Sigmoid colon (tissue), 7 donors: ENCODE results near the gene ANKRD33. TPM values are rescaled to one million over a fixed set of nuclear protein-coding genes. Genes with fewer than 3 reads are reported as not detected.

Source experiments
- DNase-seq: peaks from one replicate; pipeline ENCODE4 v3.0.0-alpha.2; 2019
- H3K27ac ChIP-seq, 4 donors: fragments of 200-600 bp; sonication (generic); one replicate each; pipeline ENCODE4 v1.5.1; 2016 to 2019; ENCODE audit warnings: mild to moderate bottlenecking in 1 of 4
- H3K27me3 ChIP-seq, 3 donors: fragments of 200-600 bp; sonication (generic); one replicate each; pipeline ENCODE4 v1.5.1; 2019; ENCODE audit warnings: mild to moderate bottlenecking in 1 of 3
- H3K36me3 ChIP-seq, 4 donors: fragments of 200-600 bp; sonication (generic); one replicate each; pipeline ENCODE4 v1.5.1; 2016 to 2019
- H3K4me1 ChIP-seq, 4 donors: fragments of 200-600 bp; sonication (generic); one replicate each; pipeline ENCODE4 v1.5.1; 2017 to 2019
- H3K4me3 ChIP-seq, 4 donors: fragments of 200-600 bp; sonication (generic); one replicate each; pipeline ENCODE4 v1.5.1; 2017 to 2019; ENCODE audit warnings: mild to moderate bottlenecking in 2 of 4, moderate library complexity in 1 of 4
- H3K9me3 ChIP-seq, 4 donors: fragments of 200-600 bp in 3 of 4; sonication (generic) in 3 of 4; one replicate each; pipeline versions ENCODE4 v1.5.1 to v1.6.1; 2013 to 2019
- EP300 ChIP-seq, 4 donors: sonication (generic); formaldehyde crosslinking; IDR thresholded peaks; one replicate each; pipeline ENCODE4 v1.6.1; 2017; ENCODE audit warnings: antibody characterized with exemption in 4 of 4
- POLR2A ChIP-seq, 2 donors: fragments of 450-650 bp; IDR thresholded peaks; one replicate each; pipeline ENCODE4 v1.6.1; 2016; ENCODE audit warnings: antibody characterized with exemption in 2 of 2, mild to moderate bottlenecking in 2 of 2, moderate library complexity in 2 of 2
- POLR2AphosphoS5 ChIP-seq, 4 donors: sonication (generic); formaldehyde crosslinking; IDR thresholded peaks; one replicate each; pipeline ENCODE4 v1.6.1; 2017; ENCODE audit warnings: antibody characterized with exemption in 4 of 4
- WGBS, 2 donors: extraction: QIAGEN DNeasy Blood & Tissue Kit; methylation state at CpG; one replicate each; pipeline ENCODE4 v1.1.7; 2013; 5-methylcytosine and 5-hydroxymethylcytosine counted together
- intact Hi-C: fragments of 100-400 bp; cut with DNase I; formaldehyde crosslinking; loops from one replicate; pipeline ENCODE4 v1.15.1; 2023
- polyA plus RNA-seq, 3 donors: library from polyadenylated mRNA; stranded (reverse); fragments of 200-250 nt; gene quantifications; one replicate each; pipeline ENCODE4 v1.2.3, GENCODE V29; 2013
- total RNA-seq, 4 donors: library from RNA; depleted of rRNA; stranded (reverse); fragments of >200 nt; gene quantifications; one replicate each; pipeline ENCODE4 v1.1.0, GENCODE V29; 2016
- TF ChIP-seq, protein P1 (sequence below), 4 experiments: fragments of 450-650 bp in 3 of 4; fragments of 200-600 bp in 1 of 4; IDR thresholded peaks; one replicate each; pipeline ENCODE4 v1.5.1; 2016 to 2019; ENCODE audit warnings: antibody characterized with exemption in 4 of 4, mild to moderate bottlenecking in 3 of 4, moderate library complexity in 2 of 4
- donor health status: healthy with polysubstance abuse.
- donor health status: Bipolar disorder and iron deficiency.
- donor health status: healthy.

The ANKRD33 gene
- total and polyA plus RNA-seq, 7 donors, result 0.16 TPM; not detected in 6

DNA sequence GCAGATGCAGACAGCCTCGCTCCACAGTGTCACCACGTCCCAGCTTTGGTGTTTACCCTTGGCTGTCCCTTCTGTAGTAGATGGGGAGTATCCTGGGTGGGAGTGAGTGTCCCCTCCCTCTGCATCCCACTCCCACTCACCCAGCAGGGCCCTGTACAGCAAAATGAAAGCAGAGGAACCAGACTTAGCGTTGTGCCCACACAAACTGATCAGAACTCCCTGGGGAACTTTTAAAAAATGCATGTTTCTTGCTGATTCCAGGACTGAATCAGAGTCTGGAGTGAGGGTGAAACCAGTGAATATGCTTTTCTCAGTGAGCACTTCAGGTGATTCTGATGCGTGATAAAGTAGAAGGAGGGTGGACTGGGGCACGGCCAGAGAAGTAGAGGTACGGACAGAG lies 22.3 kb downstream of the ANKRD33 start:
- Histone ChIP-seq H3K36me3 (no peaks in the 10 kb centered on the region), H3K27ac (peak overlapping the region; percentile 19 to 90 (median 42)), H3K9me3 (no peaks in the 10 kb centered on the region), H3K4me3 (no peak overlapping the region), H3K27me3 (peaks cover 14 to 40% (median 18%) of the 10 kb centered on the region in 3 donors), H3K4me1 (peaks cover 0 to 40% (median 30%) of the 10 kb centered on the region in 4 donors)
- peak; percentile 17 for DNase-seq
- TF ChIP-seq POLR2A (IDR thresholded peaks at IDR 0.05) (no peak), EP300 (IDR thresholded peaks at IDR 0.05) (no peak), POLR2AphosphoS5 (IDR thresholded peaks at IDR 0.05) (no peak)
- TF ChIP-seq, protein P1, sequence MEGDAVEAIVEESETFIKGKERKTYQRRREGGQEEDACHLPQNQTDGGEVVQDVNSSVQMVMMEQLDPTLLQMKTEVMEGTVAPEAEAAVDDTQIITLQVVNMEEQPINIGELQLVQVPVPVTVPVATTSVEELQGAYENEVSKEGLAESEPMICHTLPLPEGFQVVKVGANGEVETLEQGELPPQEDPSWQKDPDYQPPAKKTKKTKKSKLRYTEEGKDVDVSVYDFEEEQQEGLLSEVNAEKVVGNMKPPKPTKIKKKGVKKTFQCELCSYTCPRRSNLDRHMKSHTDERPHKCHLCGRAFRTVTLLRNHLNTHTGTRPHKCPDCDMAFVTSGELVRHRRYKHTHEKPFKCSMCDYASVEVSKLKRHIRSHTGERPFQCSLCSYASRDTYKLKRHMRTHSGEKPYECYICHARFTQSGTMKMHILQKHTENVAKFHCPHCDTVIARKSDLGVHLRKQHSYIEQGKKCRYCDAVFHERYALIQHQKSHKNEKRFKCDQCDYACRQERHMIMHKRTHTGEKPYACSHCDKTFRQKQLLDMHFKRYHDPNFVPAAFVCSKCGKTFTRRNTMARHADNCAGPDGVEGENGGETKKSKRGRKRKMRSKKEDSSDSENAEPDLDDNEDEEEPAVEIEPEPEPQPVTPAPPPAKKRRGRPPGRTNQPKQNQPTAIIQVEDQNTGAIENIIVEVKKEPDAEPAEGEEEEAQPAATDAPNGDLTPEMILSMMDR (IDR thresholded peaks at IDR 0.05), result no peak
- 80 to 88% methylated on average over 6 of the region's 6 CpGs for WGBS, 2 donors
- intact Hi-C loops, result no loop called here

DNA sequence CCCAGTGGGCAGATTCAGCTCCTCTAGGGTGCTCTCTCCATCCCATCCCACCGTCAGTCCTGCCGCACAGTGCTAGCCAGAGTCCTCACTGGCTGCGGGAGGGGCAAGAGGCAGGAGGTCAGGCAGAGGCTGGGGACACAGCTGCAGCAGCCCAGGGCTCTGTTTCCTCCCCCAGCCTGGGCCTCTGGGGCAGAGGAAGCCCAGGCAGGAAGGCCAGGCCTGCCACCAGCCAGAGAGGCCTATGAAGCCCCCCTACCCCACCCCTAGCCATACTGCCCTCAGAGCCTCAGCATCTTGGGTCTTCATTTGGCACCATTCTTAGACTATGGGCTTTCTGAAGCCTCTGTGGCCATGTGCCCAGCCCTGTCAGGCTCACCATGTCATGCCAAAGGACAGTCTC lies 22.8 kb downstream of the ANKRD33 start:
- intact Hi-C loops, result no loop called here
- Histone ChIP-seq H3K36me3 (peaks cover 0 to 2% (median 0%) of the 10 kb centered on the region in 4 donors), H3K27me3 (peaks cover 14 to 40% (median 18%) of the 10 kb centered on the region in 3 donors), H3K9me3 (no peaks in the 10 kb centered on the region), H3K4me1 (peaks cover 0 to 40% (median 30%) of the 10 kb centered on the region in 4 donors), H3K27ac (peak overlapping the region; percentile 19 to 90 (median 42)), H3K4me3 (no peak overlapping the region)
- WGBS, 2 donors, result 70 to 79% methylated on average over 3 of the region's 3 CpGs
- TF ChIP-seq EP300 (IDR thresholded peaks at IDR 0.05) (no peak), POLR2AphosphoS5 (IDR thresholded peaks at IDR 0.05) (no peak), POLR2A (IDR thresholded peaks at IDR 0.05) (no peak)
- TF ChIP-seq, protein P1 (IDR thresholded peaks at IDR 0.05), result no peak
- DNase-seq, result peak; percentile 69

DNA sequence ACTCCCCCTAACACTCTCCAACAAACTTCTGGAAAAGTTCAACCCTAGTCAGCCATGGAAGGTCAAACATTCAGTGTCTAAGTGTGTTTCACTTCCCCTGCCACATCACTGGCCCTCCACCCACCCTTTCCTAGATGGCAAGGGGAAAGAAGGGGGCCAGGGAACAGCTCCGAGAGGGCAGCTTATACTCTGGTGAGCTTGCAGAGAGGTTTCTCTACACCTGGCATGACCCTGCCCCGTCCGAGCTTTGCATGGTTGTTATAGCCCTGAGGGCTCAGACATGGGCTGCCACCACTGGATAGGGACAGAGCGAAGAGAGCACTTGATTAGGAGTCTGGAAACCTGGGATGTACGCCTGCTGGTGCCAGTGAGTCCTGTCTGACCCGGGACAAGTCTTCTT lies 23.4 kb downstream of the ANKRD33 start:
- TF ChIP-seq EP300 (IDR thresholded peaks at IDR 0.05) (no peak), POLR2AphosphoS5 (IDR thresholded peaks at IDR 0.05) (no peak), POLR2A (IDR thresholded peaks at IDR 0.05) (no peak)
- TF ChIP-seq, protein P1 (IDR thresholded peaks at IDR 0.05), result no peak
- intact Hi-C loops, result no loop called here
- Histone ChIP-seq H3K27me3 (peaks cover 14 to 37% (median 18%) of the 10 kb centered on the region in 3 donors), H3K9me3 (no peaks in the 10 kb centered on the region), H3K27ac (peak overlapping the region; percentile 19 to 90 (median 42)), H3K36me3 (peaks cover 0 to 8% (median 0%) of the 10 kb centered on the region in 4 donors), H3K4me1 (peaks cover 0 to 34% (median 27%) of the 10 kb centered on the region in 4 donors), H3K4me3 (no peak overlapping the region)
- 77 to 78% methylated on average over 6 of the region's 6 CpGs for WGBS, 2 donors
- DNase-seq, result peak; percentile 57

DNA sequence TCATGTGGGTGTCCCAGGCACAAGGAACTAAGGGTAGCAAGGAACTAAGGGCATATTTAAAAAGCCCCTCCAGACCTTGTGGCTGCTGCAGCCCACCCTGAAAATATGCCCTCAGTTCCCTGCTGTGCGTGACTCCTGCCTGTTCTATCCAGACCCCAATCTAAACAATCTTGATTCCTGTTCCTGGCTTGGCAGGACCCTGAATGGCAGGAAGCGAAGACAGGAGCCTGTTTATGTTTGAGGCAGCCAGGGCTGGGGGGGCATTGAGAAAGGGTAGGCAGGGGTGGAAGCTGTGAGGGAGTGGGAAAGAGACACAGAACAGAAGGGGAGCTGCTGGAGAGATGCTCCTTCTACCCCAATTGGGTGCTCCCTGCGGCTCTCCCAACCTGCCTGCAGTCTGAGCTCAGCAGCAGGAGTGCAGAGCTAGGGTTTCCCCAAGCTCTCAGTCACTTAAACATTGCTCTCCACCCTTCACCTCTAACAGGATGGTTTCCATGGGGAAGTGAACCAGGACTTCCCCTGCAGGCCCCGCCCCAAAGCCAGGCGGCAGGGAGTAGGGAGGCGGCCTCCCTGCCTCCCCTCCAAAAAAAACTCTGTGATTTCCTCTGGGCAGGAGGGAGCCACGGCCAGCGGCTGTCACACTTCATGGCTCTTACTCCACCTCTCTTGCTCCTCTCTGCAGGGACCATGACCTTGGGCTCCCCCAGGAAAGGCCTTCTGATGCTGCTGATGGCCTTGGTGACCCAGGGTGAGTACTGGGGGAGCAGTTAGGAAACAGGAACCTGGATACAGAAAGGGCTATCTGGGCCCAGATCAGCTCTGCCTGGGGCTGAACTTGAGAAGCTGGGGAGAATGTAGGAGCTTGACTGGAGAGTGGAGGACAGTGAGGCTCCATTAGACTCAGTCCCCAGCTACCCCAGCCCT lies 24.1 kb downstream of the ANKRD33 start:
- 31 to 50% methylated on average over 8 of the region's 8 CpGs for WGBS, 2 donors
- Histone ChIP-seq H3K9me3 (no peaks in the 10 kb centered on the region), H3K4me1 (peaks cover 0 to 27% (median 20%) of the 10 kb centered on the region in 4 donors), H3K27me3 (peaks cover 6 to 30% (median 13%) of the 10 kb centered on the region in 3 donors), H3K36me3 (peaks cover 0 to 9% (median 0%) of the 10 kb centered on the region in 4 donors), H3K27ac (peak overlapping the region; percentile 23 to 90 (median 42)), H3K4me3 (peak overlapping the region in 2 of 4 donors; percentile 2 to 19)
- intact Hi-C loops, result no loop called here
- TF ChIP-seq, protein P1 (IDR thresholded peaks at IDR 0.05), result no peak
- TF ChIP-seq POLR2AphosphoS5 (IDR thresholded peaks at IDR 0.05), result peak in 1 of 4 donors; percentile 17
- DNase-seq, result peak; percentile 72
